Activated naive CD8-positive, alpha-beta T cell treated with anti-CD3 and anti-CD28 coated beads for 36 hours (primary cell): Measurements from ENCODE around the gene PLXND1. TPM values are rescaled to one million over a fixed set of nuclear protein-coding genes. Genes with fewer than 3 reads are reported as not detected.

Source experiments
- DNase-seq: peaks from one replicate; pipeline ENCODE4 v3.0.0; 2021
- H3K27ac Mint-ChIP-seq: one replicate; pipeline ENCODE4 v1.8.0; 2022; ENCODE audit warnings: mild to moderate bottlenecking, moderate library complexity, mixed read lengths
- H3K27me3 Mint-ChIP-seq: one replicate; pipeline ENCODE4 v1.8.0; 2022; ENCODE audit warnings: mild to moderate bottlenecking, mixed read lengths
- H3K36me3 Mint-ChIP-seq: one replicate; pipeline ENCODE4 v1.8.0; 2021; ENCODE audit warnings: mild to moderate bottlenecking, mixed read lengths
- H3K4me1 Mint-ChIP-seq: one replicate; pipeline ENCODE4 v1.8.0; 2021; ENCODE audit warnings: mixed read lengths
- H3K4me3 Mint-ChIP-seq: one replicate; pipeline ENCODE4 v1.8.0; 2022; ENCODE audit warnings: mild to moderate bottlenecking, moderate library complexity, mixed read lengths
- H3K9me3 Mint-ChIP-seq: one replicate; pipeline ENCODE4 v1.8.0; 2022; ENCODE audit warnings: mixed read lengths
- total RNA-seq, 2 experiments: library from RNA; stranded (reverse); gene quantifications; one replicate each; pipeline ENCODE4 v1.2.3, GENCODE V29; 2021

PLXND1 gene
- total RNA-seq, 2 experiments from 2014 or later = 1.5 to 1.6 TPM

DNA sequence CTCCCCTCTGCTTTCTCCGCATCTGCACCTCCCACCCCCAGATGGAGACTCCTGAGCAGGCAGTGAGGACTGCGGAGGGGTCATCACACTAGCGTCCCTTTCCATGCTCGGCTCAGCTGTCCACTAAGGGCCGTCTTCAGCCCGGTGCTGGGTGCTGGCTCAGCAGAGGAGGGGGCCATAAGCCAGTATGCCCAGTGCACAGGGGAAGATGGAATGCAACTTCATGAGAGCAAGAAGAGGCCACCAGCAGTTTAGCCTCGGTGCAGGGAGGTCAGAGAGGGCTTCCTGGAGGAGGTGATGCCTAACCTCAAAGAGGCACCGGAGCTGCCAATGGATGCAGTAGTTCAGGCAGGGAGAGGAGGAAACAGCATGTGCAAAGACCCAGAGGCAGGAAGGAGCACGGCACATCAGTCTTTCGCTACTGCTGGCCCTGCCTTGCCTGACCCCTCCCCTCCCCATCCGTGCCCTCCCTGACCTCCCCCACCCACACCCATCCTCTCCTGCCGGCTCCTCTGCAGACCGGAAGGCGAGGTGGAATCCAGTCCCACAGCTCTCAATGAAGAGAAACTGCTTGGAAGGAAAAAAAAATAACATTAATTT is 15.2 kb upstream of the PLXND1 start:
- Mint-ChIP-seq H3K27me3 (peaks cover 5% of the 10 kb centered on the region), H3K9me3 (no peaks in the 10 kb centered on the region), H3K27ac (no peak overlapping the region), H3K4me3 (no peak overlapping the region), H3K36me3 (no peaks in the 10 kb centered on the region), H3K4me1 (peaks cover 4% of the 10 kb centered on the region)
- DNase-seq = no peak

DNA sequence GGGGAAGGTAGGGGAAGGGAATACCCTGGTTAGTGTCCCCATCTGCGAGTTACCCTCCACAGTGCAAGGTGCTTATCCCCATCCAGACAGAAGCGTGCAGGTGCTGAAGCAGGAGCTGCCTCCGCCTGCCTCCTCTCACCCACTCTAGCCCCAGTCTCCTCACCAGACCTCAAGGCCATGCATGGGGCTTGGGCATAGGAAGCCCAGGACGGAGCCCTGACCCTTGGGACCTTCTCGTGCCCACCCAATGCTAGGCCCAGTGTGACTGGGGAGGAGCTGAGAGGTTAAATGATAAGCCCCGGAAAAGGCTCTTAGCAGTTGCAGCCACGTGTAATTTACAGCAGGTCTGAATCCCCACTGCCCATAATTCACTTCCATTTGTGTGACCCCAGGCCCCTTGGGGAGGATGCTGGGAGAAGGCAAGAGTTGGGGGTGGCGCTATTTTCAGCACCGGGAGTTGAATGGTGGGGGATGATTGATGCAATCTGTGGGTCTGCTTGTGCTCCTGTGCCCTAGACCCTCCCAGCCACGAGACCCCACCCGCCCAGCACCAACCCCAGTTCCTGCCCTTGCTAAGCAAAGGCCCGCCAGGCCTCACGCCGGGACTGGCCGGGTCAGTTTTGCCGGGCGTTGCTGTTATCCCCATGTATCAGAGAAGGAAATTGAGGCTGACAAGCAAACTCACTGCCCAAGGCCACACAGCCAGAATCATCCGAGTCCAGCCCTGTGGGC is 14.5 kb upstream of the PLXND1 start:
- H3K27me3 Mint-ChIP-seq = peaks cover 5% of the 10 kb centered on the region
- no peaks in the 10 kb centered on the region for H3K36me3 Mint-ChIP-seq
- no peaks in the 10 kb centered on the region for H3K9me3 Mint-ChIP-seq

DNA sequence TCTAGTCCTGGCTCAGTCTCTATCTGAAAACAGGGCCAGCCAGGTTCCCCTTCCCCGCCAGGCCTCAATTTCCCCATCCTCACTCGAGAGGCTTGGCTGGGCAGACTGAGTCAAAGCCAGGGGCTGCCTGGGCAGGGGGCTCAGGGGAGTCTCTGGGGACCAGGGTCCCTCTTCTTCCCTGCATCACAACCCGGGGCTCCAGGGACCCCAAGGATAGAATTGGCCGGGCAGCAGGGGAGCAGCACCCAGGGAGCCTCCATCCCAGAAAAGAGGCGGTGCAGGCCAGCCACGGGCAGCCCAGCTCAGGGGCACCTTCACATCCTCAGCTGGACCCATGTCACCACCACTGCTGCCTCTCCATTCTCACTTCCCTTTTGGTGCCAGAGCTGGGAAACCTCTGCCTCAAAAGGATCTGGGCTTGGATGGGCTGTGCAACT is 13.3 kb upstream of the PLXND1 start:
- H3K36me3 Mint-ChIP-seq = no peaks in the 10 kb centered on the region
- H3K4me3 Mint-ChIP-seq = no peak overlapping the region
- H3K9me3 Mint-ChIP-seq = no peaks in the 10 kb centered on the region
- DNase-seq = no peak
- no peaks in the 10 kb centered on the region for H3K4me1 Mint-ChIP-seq
- H3K27me3 Mint-ChIP-seq = peaks cover 5% of the 10 kb centered on the region
- no peak overlapping the region for H3K27ac Mint-ChIP-seq

More for the DNA sequence above, 14.5 kb upstream of the PLXND1 start:
- no peaks in the 10 kb centered on the region for H3K4me1 Mint-ChIP-seq
- H3K4me3 Mint-ChIP-seq = no peak overlapping the region
- no peak overlapping the region for H3K27ac Mint-ChIP-seq
- DNase-seq = no peak

DNA sequence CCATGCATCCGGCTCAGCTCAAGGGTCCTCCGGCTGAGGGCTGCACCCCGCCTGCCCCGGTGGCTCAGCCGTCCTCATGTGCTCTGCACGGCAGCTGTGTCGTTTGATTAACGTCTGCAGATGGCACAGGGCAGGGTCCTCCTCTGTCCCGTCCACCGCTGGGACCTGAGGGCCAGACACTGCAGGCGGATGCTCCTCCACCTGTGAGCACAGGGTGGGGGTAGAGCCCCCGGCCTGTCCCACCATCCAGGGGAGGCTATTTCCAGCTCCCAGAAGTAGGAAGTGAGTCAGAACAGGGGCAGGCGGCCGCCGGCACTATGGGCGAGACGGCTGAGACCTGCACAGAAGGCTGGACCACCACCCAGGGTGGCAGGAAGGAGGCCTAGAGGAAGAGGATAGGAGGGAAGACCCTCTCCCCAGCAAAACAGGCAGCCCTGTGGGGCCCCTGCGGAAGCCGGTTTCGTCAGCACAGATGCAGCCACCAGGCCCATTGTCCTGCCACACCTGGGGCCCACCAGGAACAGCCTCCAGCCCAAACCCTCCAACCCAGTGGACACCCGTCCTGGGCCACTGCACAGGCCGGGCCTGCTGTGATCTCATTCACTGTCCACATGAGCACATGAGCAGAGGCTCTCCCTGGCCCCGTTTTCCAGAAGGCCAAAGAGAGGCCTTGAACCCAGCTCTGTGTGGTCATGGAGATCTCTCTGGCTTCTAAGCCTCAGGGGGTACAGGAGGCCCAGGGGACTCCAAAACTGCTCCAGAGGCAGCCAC is 12.6 kb upstream of the PLXND1 start:
- Mint-ChIP-seq H3K9me3 (no peaks in the 10 kb centered on the region), H3K36me3 (no peaks in the 10 kb centered on the region), H3K4me3 (no peak overlapping the region), H3K27me3 (peaks cover 5% of the 10 kb centered on the region), H3K27ac (no peak overlapping the region), H3K4me1 (no peaks in the 10 kb centered on the region)
- no peak for DNase-seq

DNA sequence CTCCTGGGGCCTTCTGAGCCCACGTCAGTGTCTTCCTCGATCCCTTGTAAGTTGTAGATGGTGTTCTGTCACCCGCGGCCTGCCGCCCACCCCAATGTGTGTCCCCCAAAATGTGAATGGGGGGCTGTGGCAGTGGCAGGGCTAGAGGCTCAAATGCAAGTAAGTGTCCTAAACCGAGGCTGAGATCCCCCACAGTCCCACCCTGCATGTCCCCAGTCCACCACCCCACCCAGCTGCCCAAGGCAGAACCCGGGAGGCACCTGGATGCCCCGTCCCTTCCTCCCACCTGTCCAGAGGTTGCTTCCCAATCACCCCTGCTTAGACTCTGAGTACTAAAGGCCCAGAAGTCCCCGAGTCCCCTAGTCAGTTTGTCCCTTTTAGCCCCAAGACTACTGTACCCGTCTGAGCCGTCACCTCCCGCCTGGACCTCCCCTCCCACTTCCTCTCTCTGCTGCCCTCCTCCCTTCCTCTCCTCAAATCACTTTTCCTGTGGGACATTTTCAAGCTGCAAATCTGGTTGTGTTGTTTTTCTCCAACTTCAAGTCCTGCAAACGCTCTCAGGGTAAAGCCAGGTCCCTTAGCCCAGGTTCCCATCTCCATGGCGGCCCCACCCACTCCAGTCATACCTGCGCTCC is 11.8 kb upstream of the PLXND1 start:
- H3K27ac Mint-ChIP-seq = no peak overlapping the region

DNA sequence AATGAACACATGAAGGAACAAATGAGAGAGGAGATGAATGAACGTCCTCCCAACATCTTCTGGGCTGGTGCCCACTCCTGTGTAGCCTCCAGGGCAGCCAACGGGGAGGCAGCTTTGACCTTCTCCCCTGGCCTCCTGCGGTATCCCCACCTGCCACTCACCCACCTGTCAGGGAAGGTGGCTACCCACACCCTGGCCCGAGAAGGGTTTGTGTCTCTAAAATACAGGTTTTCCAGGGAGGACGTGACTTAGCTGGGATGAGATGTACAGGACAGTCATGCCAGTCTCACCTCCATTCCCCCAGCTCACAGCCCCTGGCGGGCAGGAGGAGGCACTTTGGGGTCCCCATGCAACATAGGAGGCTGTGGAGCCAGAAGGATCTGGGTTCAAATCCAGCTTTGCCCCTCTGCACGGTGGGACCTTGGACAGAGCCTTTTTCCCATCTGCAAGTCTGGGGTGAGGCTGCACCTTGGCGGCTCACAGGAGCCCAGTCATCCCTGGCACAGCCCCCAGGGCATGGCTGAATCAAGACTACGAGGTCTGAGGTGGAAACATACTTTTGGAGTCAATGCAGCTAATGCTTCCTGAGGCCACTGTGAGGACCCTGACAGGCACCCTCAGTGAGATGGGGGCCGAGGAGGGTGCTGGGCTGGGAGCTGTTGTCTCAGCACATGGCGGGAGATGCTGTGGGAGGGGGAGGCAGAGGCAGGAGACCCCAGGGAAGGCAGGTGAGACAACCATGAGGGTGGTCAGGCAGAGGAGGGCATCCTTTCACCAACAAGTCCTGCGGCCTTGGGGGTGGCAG is 11.1 kb upstream of the PLXND1 start:
- Mint-ChIP-seq H3K27me3 (peaks cover 5% of the 10 kb centered on the region), H3K9me3 (no peaks in the 10 kb centered on the region), H3K4me3 (no peak overlapping the region), H3K36me3 (no peaks in the 10 kb centered on the region), H3K4me1 (no peaks in the 10 kb centered on the region), H3K27ac (no peak overlapping the region)
- no peak for DNase-seq

More for the DNA sequence above, 11.8 kb upstream of the PLXND1 start:
- DNase-seq = no peak
- Mint-ChIP-seq H3K4me1 (no peaks in the 10 kb centered on the region), H3K4me3 (no peak overlapping the region), H3K9me3 (no peaks in the 10 kb centered on the region), H3K27me3 (peaks cover 5% of the 10 kb centered on the region), H3K36me3 (no peaks in the 10 kb centered on the region)

DNA sequence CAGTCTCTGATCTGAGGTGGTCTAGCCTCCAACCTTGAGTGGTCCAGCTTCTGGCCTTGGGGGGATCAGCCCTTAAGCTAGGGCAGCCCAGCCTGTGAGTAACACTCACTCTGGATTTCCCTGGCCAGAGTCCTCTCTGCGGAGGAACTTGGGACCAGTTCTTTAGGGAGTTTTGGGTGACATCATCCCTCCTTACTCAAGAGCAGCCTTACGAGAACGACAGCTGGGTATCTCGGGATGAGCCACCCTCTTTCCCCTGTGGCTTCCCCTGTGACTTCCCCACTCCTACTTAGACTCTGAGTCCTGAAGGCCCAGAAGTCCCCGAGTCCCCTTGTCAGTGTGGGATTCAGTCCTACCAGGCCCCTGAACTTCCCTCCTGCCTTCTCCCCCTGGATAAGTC is 10.2 kb upstream of the PLXND1 start:
- Mint-ChIP-seq H3K27ac (no peak overlapping the region), H3K36me3 (no peaks in the 10 kb centered on the region), H3K4me1 (no peaks in the 10 kb centered on the region), H3K4me3 (no peak overlapping the region), H3K9me3 (no peaks in the 10 kb centered on the region), H3K27me3 (peaks cover 5% of the 10 kb centered on the region)
- DNase-seq = no peak

DNA sequence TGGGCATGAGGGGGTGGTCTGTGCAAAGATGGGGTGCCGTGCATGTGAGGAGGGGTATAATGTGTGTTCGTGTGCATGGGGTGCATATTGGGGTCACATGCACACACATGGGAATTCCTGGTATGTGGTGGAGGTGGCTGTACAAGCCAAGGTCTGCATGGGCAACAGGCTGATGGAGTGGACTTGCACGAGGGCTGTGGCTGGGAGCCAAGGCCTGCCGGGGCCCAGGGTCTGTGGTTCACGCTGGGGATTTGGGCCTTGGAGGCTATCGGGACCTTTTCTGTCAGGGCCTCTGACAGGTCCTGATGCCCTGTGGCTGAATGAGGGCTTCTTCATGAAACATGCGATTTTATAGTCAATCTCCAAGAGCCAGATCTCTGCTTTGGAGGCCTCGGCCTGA is 9.8 kb upstream of the PLXND1 start:
- Mint-ChIP-seq H3K9me3 (no peaks in the 10 kb centered on the region), H3K36me3 (no peaks in the 10 kb centered on the region), H3K27ac (no peak overlapping the region), H3K4me3 (no peak overlapping the region), H3K4me1 (no peaks in the 10 kb centered on the region), H3K27me3 (peaks cover 5% of the 10 kb centered on the region)
- no peak for DNase-seq

DNA sequence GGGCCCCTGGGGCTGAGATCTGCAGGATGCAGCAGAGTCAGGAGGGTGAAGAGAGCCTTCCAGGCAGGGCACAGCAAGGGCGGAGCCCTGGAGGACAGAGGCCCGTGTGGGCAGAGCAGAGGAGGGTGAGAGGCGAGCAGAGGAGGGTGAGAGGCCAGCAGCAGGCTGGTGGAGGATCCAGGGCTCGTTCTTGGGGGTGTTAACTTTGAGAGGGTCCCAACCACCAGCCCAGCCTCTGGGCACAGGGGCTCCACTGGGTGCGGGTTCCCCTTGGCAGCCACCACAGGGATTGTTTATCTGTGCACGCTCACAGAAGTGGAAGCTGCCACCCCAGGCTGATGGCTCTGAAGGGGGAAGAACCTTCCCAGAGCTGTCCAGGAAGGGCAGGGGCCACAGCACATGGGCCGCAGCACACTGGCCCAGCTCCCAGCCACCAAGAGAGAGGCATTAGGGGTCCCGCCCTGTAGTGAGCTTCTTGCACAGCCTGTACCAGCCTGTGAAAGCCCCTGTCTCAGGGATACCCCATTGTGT is 9.3 kb upstream of the PLXND1 start:
- H3K4me1 Mint-ChIP-seq = no peaks in the 10 kb centered on the region

DNA sequence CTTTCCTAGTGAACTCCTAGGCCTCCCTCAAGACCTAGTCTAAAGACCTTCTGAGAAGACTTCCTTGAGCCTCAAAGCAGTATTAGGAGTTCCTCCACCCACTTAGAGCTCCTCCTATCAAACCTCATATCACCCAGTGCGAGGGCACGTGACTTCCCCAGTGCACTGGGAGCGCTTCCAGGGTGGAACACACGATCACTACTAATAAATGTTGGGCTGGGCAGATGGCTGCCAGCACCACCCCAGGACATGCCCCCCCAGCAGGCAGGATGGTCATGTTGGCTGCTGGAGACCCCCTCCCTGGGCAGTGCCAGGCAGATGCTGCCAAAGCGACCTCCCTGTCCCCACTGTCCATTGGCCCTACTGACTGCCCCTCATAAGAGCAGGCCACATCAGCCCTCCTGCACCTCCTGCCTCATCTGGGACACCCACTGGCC is 8.5 kb upstream of the PLXND1 start:
- H3K4me1 Mint-ChIP-seq = no peaks in the 10 kb centered on the region
- H3K27ac Mint-ChIP-seq = no peak overlapping the region
- H3K4me3 Mint-ChIP-seq = no peak overlapping the region
- H3K9me3 Mint-ChIP-seq = no peaks in the 10 kb centered on the region
- DNase-seq = no peak
- H3K27me3 Mint-ChIP-seq = peaks cover 5% of the 10 kb centered on the region
- no peaks in the 10 kb centered on the region for H3K36me3 Mint-ChIP-seq

More for the DNA sequence above, 9.3 kb upstream of the PLXND1 start:
- Mint-ChIP-seq H3K9me3 (no peaks in the 10 kb centered on the region), H3K36me3 (no peaks in the 10 kb centered on the region), H3K27ac (no peak overlapping the region), H3K27me3 (peaks cover 5% of the 10 kb centered on the region), H3K4me3 (no peak overlapping the region)
- DNase-seq = no peak

DNA sequence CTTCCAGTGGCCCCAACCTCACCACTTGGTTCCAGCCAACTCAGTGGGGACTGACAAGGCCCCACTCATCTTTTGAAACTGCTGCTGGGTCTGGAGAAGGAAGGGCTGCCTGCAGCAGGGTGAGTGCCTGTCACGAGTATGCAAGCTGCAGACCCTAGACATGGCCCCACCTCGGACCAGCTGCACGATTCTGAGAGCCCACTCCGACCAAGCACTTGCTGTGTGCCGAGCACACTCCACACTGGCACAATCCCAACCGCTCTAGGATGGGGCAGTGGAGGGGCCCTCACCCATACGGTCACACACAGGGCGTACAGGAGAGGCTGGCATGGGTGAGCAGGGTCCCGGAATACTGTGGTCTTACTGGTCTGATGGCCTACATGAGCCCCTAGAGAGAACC is 8.0 kb upstream of the PLXND1 start:
- Mint-ChIP-seq H3K4me1 (no peaks in the 10 kb centered on the region), H3K4me3 (no peak overlapping the region), H3K27ac (no peak overlapping the region), H3K9me3 (no peaks in the 10 kb centered on the region), H3K27me3 (peaks cover 5% of the 10 kb centered on the region), H3K36me3 (no peaks in the 10 kb centered on the region)
- no peak for DNase-seq

DNA sequence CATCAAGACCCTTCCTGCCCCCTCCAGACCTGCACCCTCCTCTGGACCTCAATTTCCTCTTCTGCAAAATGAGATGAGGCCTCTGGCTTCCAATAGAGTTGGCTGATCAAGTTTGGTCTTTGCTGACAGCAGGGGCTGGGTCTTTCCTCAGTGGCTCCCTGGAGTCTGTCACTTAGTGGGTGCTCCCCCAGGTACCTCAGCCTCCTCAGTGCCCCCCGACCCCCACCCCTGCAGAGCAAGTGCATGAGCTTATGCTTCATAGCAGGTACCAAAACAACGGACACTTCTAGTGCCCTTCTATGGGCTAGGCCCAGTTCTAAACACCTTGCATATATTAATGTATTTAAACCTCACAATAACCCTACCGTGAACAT is 6.9 kb upstream of the PLXND1 start:
- Mint-ChIP-seq H3K4me1 (no peaks in the 10 kb centered on the region), H3K9me3 (no peaks in the 10 kb centered on the region), H3K27ac (no peak overlapping the region), H3K27me3 (peaks cover 5% of the 10 kb centered on the region), H3K4me3 (no peak overlapping the region), H3K36me3 (no peaks in the 10 kb centered on the region)
- DNase-seq = no peak

DNA sequence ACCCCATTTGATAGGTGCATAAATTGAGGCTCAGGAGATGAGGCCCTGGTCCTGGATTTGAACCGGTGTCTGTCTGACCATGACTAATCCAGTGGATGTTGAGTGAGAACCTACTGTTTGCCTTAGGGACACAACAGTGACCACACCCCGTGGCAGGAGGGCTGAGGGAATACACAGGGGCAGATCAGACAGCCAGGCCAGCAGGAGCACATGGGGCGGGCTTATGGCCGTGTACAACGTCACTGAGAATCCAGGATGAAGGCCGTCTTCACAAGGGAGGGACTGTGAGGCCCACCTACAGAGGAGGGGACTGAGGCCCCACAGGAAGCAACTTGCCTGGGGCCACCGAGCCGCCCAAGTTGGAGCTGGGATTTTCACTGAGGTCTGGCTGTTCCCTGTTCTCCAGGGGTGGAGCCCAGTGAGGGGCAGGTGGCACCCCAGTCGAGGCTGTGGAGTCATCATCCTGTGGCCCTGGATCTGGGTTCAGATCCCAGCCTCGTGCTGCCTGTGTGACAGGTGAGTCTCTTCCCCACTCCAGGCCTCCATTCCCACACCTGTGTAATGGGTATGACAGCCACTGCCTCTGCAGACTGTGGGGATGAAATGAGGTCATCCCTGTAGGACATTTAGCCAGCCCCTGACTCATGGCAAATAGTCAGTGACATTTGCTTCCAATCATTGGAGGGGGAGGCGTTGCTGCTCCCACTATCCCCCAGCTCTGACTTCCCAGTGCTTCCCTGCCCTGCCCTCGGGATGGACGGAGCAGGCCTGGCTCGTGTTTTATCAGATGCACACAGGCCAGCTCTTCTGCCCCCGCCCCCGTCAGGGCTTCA is 6.3 kb upstream of the PLXND1 start:
- Mint-ChIP-seq H3K4me1 (no peaks in the 10 kb centered on the region), H3K27ac (no peak overlapping the region), H3K9me3 (no peaks in the 10 kb centered on the region), H3K36me3 (no peaks in the 10 kb centered on the region), H3K4me3 (no peak overlapping the region), H3K27me3 (peaks cover 7% of the 10 kb centered on the region)
- DNase-seq = no peak
